Retinal pigment epithelial cell (primary cell): Measurements from ENCODE around the gene ZNF200.

Source experiments
- DNase-seq: peaks from one replicate; pipeline ENCODE4 v3.0.0-alpha.2; 2010; ENCODE audit warnings: low read depth
- H3K4me3 ChIP-seq: 2 replicates; pipeline ENCODE4 v1.5.1; 2011; ENCODE audit warnings: mild to moderate bottlenecking, low read length, control low read depth, moderate library complexity
- TF ChIP-seq, protein P1 (sequence below): conservative IDR thresholded peaks from 2 replicates; pipeline ENCODE4 v1.5.1; 2011; ENCODE audit warnings: low read depth, low read length, control low read depth, inconsistent platforms

ZNF200 gene

DNA sequence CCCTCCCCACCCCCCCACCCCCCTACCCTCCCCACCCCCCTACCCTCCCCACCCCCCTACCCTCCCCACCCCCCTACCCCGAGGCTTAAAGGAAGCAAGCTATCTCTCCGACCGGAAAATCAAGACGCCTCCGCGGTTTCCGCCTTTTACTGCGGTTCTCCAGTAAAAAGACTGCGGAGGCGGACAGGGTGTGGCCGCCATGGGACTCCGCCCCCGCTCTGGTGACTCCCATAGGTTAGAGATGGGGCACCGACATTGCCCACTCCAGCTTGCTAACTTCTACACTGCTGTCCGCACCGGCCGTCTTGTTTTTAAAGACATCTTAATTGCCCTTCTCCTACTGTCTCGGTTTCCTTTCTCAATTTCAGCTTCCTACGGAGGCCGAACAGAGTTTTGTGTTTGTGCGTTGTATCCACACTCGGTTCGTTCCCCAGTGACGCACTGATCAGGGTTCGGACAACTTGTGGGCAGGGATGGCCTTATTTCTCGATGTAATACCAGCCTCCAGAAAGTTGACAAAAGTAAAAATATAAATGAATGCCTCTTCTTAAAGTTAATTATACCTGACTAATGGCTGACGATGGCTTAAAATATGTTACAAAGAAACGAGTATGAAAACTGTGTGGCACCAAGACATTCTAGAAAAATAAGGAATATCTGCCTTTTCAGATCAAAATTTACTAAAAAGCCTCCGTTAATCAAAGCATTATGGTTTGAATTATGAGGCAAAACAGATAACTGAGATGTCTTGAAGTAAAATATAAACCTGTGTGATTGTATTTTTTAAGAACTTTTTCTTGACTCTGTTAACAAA lies 1.1 kb upstream of the ZNF200 start:
- DNase-seq: no peak
- no peak overlapping the region for H3K4me3 ChIP-seq
- TF ChIP-seq, protein P1, sequence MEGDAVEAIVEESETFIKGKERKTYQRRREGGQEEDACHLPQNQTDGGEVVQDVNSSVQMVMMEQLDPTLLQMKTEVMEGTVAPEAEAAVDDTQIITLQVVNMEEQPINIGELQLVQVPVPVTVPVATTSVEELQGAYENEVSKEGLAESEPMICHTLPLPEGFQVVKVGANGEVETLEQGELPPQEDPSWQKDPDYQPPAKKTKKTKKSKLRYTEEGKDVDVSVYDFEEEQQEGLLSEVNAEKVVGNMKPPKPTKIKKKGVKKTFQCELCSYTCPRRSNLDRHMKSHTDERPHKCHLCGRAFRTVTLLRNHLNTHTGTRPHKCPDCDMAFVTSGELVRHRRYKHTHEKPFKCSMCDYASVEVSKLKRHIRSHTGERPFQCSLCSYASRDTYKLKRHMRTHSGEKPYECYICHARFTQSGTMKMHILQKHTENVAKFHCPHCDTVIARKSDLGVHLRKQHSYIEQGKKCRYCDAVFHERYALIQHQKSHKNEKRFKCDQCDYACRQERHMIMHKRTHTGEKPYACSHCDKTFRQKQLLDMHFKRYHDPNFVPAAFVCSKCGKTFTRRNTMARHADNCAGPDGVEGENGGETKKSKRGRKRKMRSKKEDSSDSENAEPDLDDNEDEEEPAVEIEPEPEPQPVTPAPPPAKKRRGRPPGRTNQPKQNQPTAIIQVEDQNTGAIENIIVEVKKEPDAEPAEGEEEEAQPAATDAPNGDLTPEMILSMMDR: no peak

DNA sequence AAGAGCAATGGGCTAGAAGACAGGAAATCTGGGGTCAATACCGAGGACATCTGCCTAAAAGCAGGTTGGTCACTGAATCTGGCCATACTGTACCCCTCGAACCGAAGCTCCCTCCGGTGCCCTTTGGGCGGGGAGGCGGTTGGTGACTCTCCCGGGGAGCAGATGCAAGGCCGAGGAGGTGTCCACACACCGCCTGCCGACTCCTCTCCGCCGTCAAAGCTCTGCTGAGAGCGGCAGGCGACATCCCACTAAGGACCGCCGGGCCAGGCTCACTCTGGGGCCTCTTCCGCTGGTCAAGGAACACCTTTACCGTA lies 458 bp downstream of the ZNF200 start:
- peak overlapping the region; percentile 94 for H3K4me3 ChIP-seq
- TF ChIP-seq, protein P1: no peak
- DNase-seq: no peak

DNA sequence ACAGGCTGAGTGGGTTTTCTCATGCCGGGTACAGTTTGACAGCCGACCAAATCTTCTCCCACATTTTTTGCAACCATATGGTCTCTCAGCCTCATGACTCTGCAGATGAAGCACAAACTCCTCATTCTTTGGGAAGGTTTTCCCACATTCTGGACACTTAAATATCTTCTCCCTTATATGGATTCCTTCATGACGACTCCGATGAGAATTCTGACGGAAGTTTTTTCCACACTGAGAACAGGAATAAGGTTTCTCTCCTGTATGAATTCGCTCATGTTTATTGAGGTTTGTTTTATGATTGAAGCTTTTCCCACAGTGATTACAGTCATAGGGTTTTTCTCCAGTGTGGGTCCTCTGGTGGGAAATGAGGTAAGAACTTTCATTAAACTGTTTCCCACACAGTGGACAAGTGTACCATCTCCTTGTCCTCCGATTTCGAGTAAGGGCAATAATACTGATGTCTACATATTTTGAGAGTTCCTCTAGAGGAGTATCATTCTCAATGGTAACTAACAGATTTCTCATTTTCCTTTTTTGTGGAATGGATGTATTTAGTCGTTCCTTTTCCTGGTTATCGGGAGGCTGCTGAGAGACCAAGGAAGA lies 10.9 kb downstream of the ZNF200 start:
- no peak overlapping the region for H3K4me3 ChIP-seq
- no peak for DNase-seq
- TF ChIP-seq, protein P1: no peak

DNA sequence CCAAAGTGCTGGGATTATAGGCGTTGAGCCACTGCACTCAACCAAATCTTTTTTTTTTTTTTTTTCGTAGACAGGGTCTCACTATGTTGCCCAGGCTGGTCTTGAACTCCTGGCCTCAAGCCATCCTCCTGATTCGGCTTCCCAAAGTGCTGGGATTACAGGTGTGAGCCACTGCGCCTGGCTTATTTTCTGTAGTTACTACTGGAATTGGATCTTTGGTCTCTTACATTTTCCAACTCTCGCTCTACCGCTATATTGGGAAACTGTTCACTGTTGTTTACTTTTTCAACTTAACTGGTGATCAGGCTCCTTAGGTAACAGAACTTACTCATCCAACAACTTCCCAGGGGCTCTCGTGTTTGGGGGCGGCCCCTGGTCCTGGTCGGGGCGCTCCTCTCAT lies 14.1 kb downstream of the ZNF200 start:
- no peak overlapping the region for H3K4me3 ChIP-seq
- DNase-seq: no peak
- TF ChIP-seq, protein P1: no peak

DNA sequence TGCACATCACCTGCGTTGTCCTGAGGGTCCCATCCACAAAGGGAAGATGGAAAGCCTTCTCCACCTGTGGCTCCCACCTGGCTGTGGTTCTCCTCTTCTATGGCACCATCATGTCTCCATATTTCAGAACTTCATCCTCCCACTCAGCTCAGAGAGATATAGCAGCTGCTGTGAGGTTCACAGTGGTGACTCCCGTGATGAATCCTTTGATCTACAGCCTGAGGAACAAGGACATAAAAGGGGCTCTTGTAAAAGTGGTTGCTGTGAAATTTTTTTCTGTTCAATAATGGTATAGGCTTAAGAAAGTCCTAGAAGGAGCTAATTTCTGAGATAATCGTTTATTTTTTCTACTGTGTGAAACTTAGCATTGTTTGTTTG lies 18.7 kb downstream of the ZNF200 start:
- DNase-seq: no peak
- H3K4me3 ChIP-seq: no peak overlapping the region
- TF ChIP-seq, protein P1: no peak

DNA sequence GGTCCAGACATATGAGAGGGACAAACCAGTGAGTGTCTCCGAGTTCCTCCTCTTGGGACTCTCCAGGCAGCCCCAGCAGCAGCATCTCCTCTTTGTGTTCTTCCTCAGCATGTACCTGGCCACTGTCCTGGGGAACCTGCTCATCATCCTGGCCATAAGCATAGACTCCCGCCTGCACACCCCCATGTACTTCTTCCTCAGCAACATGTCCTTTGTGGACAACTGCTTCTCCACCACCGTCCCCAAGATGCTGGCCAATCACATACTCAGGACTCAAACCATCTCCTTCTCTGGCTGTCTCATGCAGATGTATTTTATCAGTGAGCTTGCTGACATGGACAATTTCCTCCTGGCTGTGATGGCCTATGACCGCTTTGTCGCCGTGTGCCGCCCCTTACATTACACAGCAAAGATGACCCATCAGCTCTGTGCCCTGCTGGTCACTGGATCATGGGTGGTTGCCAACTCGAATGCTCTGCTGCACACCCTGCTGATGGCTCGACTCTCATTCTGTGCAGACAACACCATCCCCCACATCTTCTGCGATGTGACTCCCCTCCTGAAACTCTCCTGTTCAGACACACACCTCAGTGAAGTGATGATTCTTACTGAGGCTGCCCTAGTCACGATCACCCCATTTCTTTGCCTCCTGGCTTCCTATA lies 19.2 kb downstream of the ZNF200 start:
- TF ChIP-seq, protein P1: no peak
- DNase-seq: no peak
- H3K4me3 ChIP-seq: no peak overlapping the region
